UCSD-AML1 (cell line): ENCODE results near the gene SCFD2.
"Not testable (repeated sequence)": the region's sequence is repeated elsewhere in the genome, so short reads cannot be mapped to it uniquely, and the experiment has no call there.

Experiments
- DNase-seq: peaks from one replicate; lab custom pipeline; 2025; ENCODE audit not compliant: unreplicated experiment; lab: John Stamatoyannopoulos, UW

SCFD2 gene

GRCh38 chr4:52996261-52997131 is 369.4 kb downstream of the SCFD2 start:
- DNase-seq, result no peak

DNA sequence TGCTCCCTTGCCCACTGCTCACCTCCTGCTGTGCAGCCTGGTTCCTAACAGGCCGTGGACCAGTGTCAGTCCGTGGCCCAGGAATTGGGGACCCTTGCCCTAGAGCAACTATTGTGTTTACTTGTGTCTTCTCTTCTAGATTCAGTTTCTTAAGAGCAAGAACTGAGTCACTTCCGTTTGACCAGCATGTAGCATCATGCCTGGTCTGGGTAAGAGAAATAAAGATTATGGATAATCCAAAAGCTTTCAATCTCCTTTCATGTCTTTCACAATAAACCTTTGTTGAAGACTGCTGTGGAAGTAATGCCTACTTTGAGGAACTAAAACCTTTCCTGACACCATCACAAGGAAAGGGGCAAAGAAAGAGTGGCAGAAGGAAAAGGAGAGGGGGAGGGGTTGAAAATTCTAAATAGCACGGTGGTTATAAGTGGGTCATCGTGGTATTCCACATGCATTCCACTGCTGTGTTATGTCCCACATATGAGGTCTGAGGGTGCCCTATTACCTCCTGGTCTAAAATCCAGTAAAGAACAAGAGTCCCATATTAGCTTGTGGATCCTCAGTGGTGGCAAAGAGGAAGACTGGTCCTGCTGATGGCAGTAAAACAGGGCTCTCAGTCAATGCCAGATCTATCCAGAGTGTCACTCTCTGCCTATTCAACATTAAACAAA is 370.4 kb downstream of the SCFD2 start:
- DNase-seq, result no peak

DNA sequence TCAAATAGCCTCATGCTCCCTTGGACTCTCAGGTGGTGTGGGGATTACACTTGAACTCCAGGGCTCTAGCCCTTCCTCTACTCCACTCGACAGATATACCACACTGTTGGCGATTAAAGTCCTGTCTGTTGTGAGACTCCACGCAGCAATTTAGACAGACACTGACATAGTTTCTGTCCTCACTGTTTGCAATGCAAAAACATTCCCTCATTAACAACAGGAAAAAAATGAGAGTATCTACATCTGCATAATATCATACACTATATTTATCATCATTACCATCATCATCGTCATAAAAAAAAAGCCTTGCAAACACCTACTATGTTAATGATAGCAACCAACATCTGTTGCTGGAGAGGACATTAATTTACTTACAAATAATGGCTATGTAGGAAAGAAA is 371.3 kb downstream of the SCFD2 start:
- no peak for DNase-seq

- DNase-seq, result no peak
Observed at GRCh38 chr4:52993771-52994170, 372.1 kb downstream of the SCFD2 start.

DNA sequence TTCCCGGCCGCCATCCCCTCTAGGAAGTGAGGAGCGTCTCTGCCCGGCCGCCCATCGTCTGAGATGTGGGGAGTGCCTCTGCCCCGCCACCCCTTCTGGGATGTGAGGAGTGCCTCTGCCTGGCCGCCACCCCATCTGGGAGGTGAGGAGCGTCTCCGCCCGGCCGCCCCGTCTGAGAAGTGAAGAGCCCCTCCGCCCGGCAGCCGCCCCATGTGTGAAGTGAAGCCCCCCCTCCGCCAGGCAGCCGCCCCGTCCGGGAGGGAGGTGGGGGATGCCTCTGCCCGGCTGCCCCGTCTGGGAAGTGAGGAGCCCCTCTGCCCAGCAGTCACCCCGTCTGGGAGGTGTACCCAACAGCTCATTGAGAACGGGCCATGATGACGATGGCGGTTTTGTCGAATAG is 373.3 kb downstream of the SCFD2 start:
- DNase-seq, result not testable (repeated sequence)

- no peak for DNase-seq
Observed at GRCh38 chr4:52991472-52991871, 374.4 kb downstream of the SCFD2 start.

- no peak for DNase-seq
Observed at GRCh38 chr4:52990706-52991105, 375.2 kb downstream of the SCFD2 start.

DNA sequence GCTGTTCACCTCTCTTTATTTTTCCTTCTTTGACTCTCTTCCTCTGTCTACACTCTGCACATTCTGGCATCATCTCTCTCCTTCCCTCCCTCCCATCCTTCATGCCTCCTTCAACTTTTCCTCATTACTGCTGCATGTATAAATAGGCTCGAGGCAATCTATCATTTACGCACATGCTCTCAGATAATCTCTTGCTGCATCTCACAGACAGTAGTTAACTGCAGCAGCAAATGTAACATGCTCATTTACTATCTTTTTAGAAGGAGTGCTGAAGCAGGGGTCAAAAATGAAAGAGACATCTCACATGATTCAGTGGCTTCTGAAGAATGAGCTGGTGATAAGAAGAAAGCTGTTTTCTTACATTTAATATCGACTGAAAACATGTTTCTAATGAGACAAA is 376.0 kb downstream of the SCFD2 start:
- DNase-seq, result no peak

DNA sequence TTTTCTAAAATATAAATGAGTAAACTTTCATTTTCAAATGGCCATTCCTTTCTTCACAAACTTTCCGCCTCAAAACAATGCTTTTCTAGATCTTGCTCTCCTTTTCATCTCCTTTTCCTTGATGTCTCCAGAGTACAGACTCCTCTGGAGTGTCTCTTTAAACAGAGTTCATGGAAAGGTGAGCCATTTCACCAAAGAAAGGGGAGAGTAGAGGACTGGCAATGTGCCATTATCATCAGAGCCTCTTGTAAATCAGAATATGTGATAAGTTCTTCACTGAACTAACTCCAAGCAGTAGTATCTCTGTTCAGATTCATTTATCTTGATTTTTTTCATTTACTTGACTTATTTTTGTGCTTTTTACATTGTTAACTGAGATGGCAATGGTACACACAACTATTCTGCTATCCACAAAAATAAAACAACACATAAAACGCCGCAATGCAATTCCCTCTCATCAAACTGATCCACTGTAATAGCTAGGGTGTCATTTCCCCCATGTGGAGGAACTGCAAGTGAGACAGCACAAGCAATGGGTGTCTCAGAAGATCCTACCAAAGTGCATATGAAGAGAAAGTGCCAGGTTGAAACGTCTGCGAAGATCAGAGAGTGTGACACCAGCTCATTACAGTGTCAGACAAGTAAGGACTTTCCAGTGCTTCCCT is 378.3 kb downstream of the SCFD2 start:
- DNase-seq, result no peak

DNA sequence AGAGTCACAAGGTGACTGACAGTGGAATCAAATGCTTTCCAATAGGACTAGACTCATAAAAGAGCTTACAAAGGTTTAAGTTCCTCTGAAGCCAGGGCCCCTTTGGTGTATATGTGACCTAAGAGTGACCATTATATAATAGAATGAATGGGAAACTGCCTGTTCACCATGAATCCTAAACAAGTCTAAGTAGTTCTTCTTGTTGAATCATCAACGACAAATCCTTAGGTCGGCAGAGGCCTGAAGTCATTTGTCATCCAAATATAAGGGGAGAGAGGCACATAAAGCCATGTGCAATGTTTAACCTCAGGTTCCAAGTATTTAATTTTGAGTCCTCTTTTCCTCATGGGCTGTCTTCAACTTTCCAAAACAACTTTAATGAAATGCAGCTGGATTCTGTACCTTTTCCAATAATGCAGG is 381.4 kb downstream of the SCFD2 start:
- no peak for DNase-seq

GRCh38 chr4:52983563-52984303 is 382.1 kb downstream of the SCFD2 start:
- no peak for DNase-seq

DNA sequence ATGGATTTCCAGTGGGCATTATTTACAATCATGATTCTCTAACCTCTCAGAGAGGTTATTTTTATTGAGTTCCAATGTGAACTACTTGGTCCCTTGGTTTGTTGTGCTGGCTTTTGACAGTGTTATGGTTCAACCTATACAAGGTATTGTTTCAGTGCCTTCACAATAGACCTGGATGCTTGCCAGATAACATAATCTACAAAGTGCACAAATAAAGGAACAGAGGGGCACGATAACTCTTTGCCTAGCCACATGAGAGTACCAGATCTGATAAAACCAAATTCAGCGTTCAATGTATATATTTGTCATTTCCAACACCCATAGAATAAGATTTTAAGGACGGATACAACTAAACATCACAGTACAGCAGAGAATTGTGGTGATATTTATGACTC is 382.9 kb downstream of the SCFD2 start:
- DNase-seq, result no peak

DNA sequence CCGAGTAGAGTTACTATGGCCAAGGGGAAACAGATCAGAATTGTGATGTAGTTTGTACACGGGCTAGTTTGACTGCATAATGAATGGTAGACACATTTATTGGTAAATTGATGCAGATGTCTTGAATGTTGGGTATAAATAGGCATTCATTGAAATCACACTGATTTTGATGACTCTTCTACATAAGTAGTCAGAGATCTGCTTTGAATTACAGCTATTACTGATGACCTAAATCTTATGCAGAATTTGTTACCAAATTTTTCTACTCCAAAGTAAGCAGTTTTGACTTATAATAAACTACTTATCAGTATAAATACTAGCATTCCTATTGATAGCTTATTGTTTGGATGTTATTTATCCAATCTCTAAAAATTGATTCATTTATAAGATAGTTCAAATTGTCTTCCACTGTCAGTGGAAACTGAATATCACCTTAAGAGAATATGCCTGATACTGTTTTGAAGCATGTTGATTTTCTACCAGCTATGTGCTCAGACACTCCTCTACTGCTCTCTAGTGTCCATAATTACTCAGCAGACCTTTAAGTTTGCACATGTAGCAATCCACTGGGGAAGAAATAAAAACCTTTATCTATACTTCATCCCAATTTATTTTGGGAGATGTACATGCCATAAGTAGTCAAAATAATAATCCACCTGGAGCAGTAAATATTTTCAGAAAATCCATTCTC is 383.5 kb downstream of the SCFD2 start:
- DNase-seq, result no peak

GRCh38 chr4:52979821-52980590 is 385.9 kb downstream of the SCFD2 start:
- DNase-seq, result no peak

GRCh38 chr4:52979020-52979419 is 386.8 kb downstream of the SCFD2 start:
- no peak for DNase-seq

DNA sequence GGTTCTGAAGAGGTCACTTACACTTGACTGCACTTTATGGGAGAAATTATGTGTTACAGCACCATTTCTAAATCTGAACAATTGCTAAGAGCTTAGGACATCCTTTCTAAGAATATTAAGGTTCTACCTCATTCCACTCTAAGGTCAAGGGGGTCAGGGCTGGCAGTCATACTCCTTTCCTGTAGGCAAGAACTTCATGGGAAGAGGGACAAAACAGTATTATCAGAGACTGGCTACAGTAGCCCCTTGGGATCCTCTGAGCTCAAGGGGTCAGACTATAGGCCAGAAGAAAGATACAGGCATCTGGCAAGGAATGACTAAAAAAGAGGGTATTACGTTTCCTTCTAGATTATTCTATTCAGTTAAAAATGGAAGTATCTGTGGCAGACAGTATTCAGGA is 388.6 kb downstream of the SCFD2 start:
- no peak for DNase-seq

DNA sequence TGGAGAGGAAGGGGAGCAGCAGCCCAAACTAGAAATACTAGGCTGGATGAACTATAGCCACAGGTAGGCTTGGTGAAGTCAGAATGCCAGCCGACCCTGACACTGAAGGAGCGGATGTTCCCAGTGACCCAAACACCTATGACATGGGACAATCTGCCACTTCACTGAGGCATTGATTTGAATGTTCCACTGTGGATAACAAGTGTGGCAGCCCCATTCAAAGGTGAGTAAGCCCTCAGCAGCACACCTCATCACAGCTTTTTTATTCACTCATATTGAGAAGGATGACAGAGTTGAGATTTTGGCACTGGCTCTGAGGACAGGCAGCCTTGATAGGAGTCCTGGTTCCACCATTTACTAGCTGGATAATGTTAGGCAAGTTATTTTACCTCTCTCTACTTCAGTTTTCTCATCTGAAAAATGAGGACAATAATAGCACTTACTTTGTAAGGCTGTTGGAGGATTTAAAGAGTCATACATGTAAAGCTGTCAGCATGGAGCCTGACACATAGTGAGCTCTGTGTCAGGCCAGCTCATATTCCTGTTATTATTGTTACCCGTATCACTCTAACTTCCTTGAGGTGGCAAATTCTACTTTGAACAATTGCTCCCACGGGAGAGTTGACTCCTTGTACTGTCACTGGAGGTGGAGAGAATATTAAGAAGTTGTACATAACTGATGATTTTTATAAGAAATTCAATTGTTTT is 389.2 kb downstream of the SCFD2 start:
- no peak for DNase-seq

DNA sequence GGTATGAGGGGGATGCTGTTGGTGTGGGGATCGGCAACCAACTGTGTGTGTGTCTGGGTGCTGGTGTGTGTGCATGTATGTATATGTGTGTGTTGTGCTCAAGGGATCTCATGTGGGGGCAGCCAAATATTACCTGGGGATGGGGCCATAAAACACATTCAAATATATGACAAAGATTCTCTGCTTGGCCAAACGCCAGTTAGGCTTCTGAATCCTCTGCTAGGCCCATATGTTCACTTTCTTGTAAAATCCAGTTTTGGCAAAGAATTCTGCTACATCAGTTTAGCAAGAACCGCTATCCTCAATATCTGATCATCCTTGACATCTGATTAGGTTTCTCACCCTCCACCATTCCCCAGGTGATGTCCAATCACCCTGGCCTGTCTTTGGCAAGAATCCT is 397.2 kb downstream of the SCFD2 start:
- no peak for DNase-seq

GRCh38 chr4:52968241-52968640 is 397.6 kb downstream of the SCFD2 start:
- no peak for DNase-seq
